ENCODE data around the gene PABPN1L. TPM values are rescaled to one million over a fixed set of nuclear protein-coding genes. Genes with fewer than 3 reads are reported as not detected.
"Not testable (repeated sequence)": the region's sequence is repeated elsewhere in the genome, so short reads cannot be mapped to it uniquely, and the experiment has no call there.

PABPN1L gene
- total RNA-seq, 1 experiment from 2014 or later: not detected

- intact Hi-C loops (cut with micrococcal nuclease; ENCODE audit: unreplicated experiment): no loop called here
- Histone ChIP-seq H3K27me3 (replicated peaks; ENCODE audit: control insufficient read depth, insufficient read depth, low read length) (no peaks in the 10 kb centered on the region), H3K36me3 (ENCODE audit: control insufficient read depth, insufficient read depth, low read length) (no peaks in the 10 kb centered on the region; the same call in none of the 2 replicates), H3K4me3 (ENCODE audit: low read depth, low read length) (no peak overlapping the region), H3K9me3 (no peaks in the 10 kb centered on the region), H3K4me1 (no peaks in the 10 kb centered on the region)
- Mint-ChIP-seq H3K4me1 (ENCODE audit: low read depth, unreplicated experiment) (no peaks in the 10 kb centered on the region), H3K27ac (ENCODE audit: unreplicated experiment) (no peak overlapping the region), H3K27me3 (ENCODE audit: insufficient read depth, unreplicated experiment) (no peaks in the 10 kb centered on the region), H3K9me3 (ENCODE audit: unreplicated experiment) (no peaks in the 10 kb centered on the region), H3K4me3 (ENCODE audit: unreplicated experiment) (no peak overlapping the region), H3K36me3 (ENCODE audit: insufficient read depth, unreplicated experiment) (peaks cover 17% of the 10 kb centered on the region)
- ChIA-PET CTCF (no interaction called here), POLR2A (no interaction called here)
- no TSS peak for BruUV-seq (replicated peaks)
- TF ChIP-seq CTCF (IDR thresholded peaks at IDR 0.05; ENCODE audit: insufficient read depth in 1 of 2, low read depth in 1 of 2, low read length in 1 of 2, severe bottlenecking in 1 of 2, unreplicated experiment in 1 of 2): no peak
- DNase-seq: no peak
These were observed 41.3 kb downstream of the PABPN1L start for GRCh38 chr16:88825146-88825545.

- Histone ChIP-seq H3K36me3 (ENCODE audit: control insufficient read depth, insufficient read depth, low read length) (no peaks in the 10 kb centered on the region; the same call in none of the 2 replicates), H3K4me1 (no peaks in the 10 kb centered on the region), H3K9me3 (no peaks in the 10 kb centered on the region), H3K4me3 (ENCODE audit: low read depth, low read length) (no peak overlapping the region), H3K27me3 (replicated peaks; ENCODE audit: control insufficient read depth, insufficient read depth, low read length) (no peaks in the 10 kb centered on the region)
- no TSS peak for BruUV-seq (replicated peaks)
- intact Hi-C loops (cut with micrococcal nuclease; ENCODE audit: unreplicated experiment): no loop called here
- no peaks in the 10 kb centered on the region for H3K9me3 Mint-ChIP-seq (ENCODE audit: unreplicated experiment)
- no peaks in the 10 kb centered on the region for H3K27me3 Mint-ChIP-seq (ENCODE audit: insufficient read depth, unreplicated experiment)
- no peaks in the 10 kb centered on the region for H3K4me1 Mint-ChIP-seq (ENCODE audit: low read depth, unreplicated experiment)
- TF ChIP-seq CTCF (IDR thresholded peaks at IDR 0.05; ENCODE audit: insufficient read depth in 1 of 2, low read depth in 1 of 2, low read length in 1 of 2, severe bottlenecking in 1 of 2, unreplicated experiment in 1 of 2): no peak
- no peak overlapping the region for H3K27ac Mint-ChIP-seq (ENCODE audit: unreplicated experiment)
- ChIA-PET CTCF (interaction anchor here (0.6 kb wide), 1 partner anchor 12 kb away, joined by 3 read pairs; no protein-coding TSS in a partner anchor), POLR2A (no interaction called here)
- no peak for DNase-seq
- peaks cover 17% of the 10 kb centered on the region for H3K36me3 Mint-ChIP-seq (ENCODE audit: insufficient read depth, unreplicated experiment)
- H3K4me3 Mint-ChIP-seq (ENCODE audit: unreplicated experiment): no peak overlapping the region
These were observed 42.0 kb downstream of the PABPN1L start for GRCh38 chr16:88824256-88825077.

GRCh38 chr16:88823646-88824045 is 42.8 kb downstream of the PABPN1L start:
- H3K4me3 Mint-ChIP-seq (ENCODE audit: unreplicated experiment); POLR2A ChIA-PET; H3K36me3 ChIP-seq (ENCODE audit: control insufficient read depth, insufficient read depth, low read length); BruUV-seq (replicated peaks); H3K4me1 Mint-ChIP-seq (ENCODE audit: low read depth, unreplicated experiment); DNase-seq; H3K27ac Mint-ChIP-seq (ENCODE audit: unreplicated experiment); H3K4me1 ChIP-seq; H3K27me3 ChIP-seq (replicated peaks; ENCODE audit: control insufficient read depth, insufficient read depth, low read length); H3K4me3 ChIP-seq (ENCODE audit: low read depth, low read length); intact Hi-C loops (cut with micrococcal nuclease; ENCODE audit: unreplicated experiment); H3K9me3 ChIP-seq; H3K9me3 Mint-ChIP-seq (ENCODE audit: unreplicated experiment); CTCF ChIA-PET; H3K27me3 Mint-ChIP-seq (ENCODE audit: insufficient read depth, unreplicated experiment): not testable (repeated sequence)
- H3K36me3 Mint-ChIP-seq (ENCODE audit: insufficient read depth, unreplicated experiment): peaks cover 12% of the 10 kb centered on the region
